NCI-H510A (cell line): ENCODE data around the gene MYBPH.

Source experiments
- DNase-seq: peaks from one replicate; lab custom pipeline; 2025; lab: John Stamatoyannopoulos, UW

Gene MYBPH

GRCh38 chr1:203129501-203130231 lies 46.0 kb downstream of the MYBPH start:
- no peak for DNase-seq

- DNase-seq, result no peak
These were observed 46.7 kb downstream of the MYBPH start for GRCh38 chr1:203128716-203129500.

GRCh38 chr1:203128431-203128715 lies 47.3 kb downstream of the MYBPH start:
- DNase-seq, result no peak

GRCh38 chr1:203127666-203128430 lies 47.8 kb downstream of the MYBPH start, which contains the start of gene ADORA1:
Gene ADORA1, plus strand, starts transcription at chr1:203127726. Its CDS starts 1,116 bp downstream, at chr1:203128842.
- no peak for DNase-seq

GRCh38 chr1:203126866-203127665 lies 48.6 kb downstream of the MYBPH start:
- no peak for DNase-seq

- no peak for DNase-seq
These were observed 49.3 kb downstream of the MYBPH start for GRCh38 chr1:203126151-203126865.

- no peak for DNase-seq
These were observed 50.9 kb downstream of the MYBPH start for GRCh38 chr1:203124546-203125317.

- DNase-seq, result no peak
These were observed 51.6 kb downstream of the MYBPH start for GRCh38 chr1:203124011-203124410.

- DNase-seq, result no peak
These were observed 53.5 kb downstream of the MYBPH start for GRCh38 chr1:203122159-203122558.

- no peak for DNase-seq
These were observed 54.2 kb downstream of the MYBPH start for GRCh38 chr1:203121186-203122015.

- DNase-seq, result no peak
These were observed 55.1 kb downstream of the MYBPH start for GRCh38 chr1:203120325-203121153.
